Neuronal stem cell (in vitro differentiated cells): Measurements from ENCODE around the gene AACS.
"Not testable (repeated sequence)": the region's sequence is repeated elsewhere in the genome, so short reads cannot be mapped to it uniquely, and the experiment has no call there.

Experiments used
- DNase-seq: peaks from one replicate; pipeline ENCODE4 v3.0.0-alpha.2; 2013; ENCODE audit warnings: low spot score
- H2AFZ ChIP-seq: one replicate; pipeline ENCODE4 v1.6.1; 2013; ENCODE audit warnings: mild to moderate bottlenecking, low read length, inconsistent platforms
- H2AK5ac ChIP-seq: 2 replicates; pipeline ENCODE4 v1.6.1; 2013; ENCODE audit warnings: low read depth, mild to moderate bottlenecking, inconsistent platforms, low read length, moderate library complexity, mixed read lengths
- H2BK120ac ChIP-seq: 2 replicates; pipeline ENCODE4 v1.6.1; 2013; ENCODE audit warnings: low read depth, mild to moderate bottlenecking, inconsistent platforms, low read length, moderate library complexity, mixed read lengths
- H2BK12ac ChIP-seq: one replicate; pipeline ENCODE4 v1.6.1; 2013; ENCODE audit warnings: low read length, inconsistent platforms
- H2BK15ac ChIP-seq: 2 replicates; pipeline ENCODE4 v1.6.1; 2013; ENCODE audit warnings: mild to moderate bottlenecking, low read length, inconsistent platforms, mixed read lengths
- H2BK5ac ChIP-seq: one replicate; pipeline ENCODE4 v1.6.1; 2013; ENCODE audit warnings: inconsistent platforms, mild to moderate bottlenecking, low read length, moderate library complexity
- H3K14ac ChIP-seq: one replicate; pipeline ENCODE4 v1.6.1; 2013; ENCODE audit warnings: low read length, inconsistent platforms
- H3K18ac ChIP-seq: 2 replicates; pipeline ENCODE4 v1.6.1; 2013; ENCODE audit warnings: low read length, inconsistent platforms
- H3K23ac ChIP-seq: 2 replicates; pipeline ENCODE4 v1.6.1; 2013; ENCODE audit warnings: low read depth, mild to moderate bottlenecking, mixed read lengths, low read length, inconsistent platforms; ENCODE audit not compliant: poor library complexity
- H3K27ac ChIP-seq: replicated peaks from 3 replicates; pipeline ENCODE4 v1.5.1; 2013; ENCODE audit warnings: low read length, inconsistent platforms
- H3K27me3 ChIP-seq, 3 experiments: 2 replicates each; pipeline ENCODE4 v1.6.1; 2013; ENCODE audit warnings: low read length in 3 of 3, mild to moderate bottlenecking in 2 of 3, inconsistent platforms in 1 of 3, low read depth in 1 of 3, mixed read lengths in 1 of 3, moderate library complexity in 1 of 3; ENCODE audit not compliant: control insufficient read depth in 3 of 3, insufficient read depth in 3 of 3
- H3K36me3 ChIP-seq, 2 donors: replicated peaks in 1 of 2; 2 replicates each; pipeline ENCODE4 v1.6.1; 2013; ENCODE audit warnings: low read length in 2 of 2; ENCODE audit not compliant: control insufficient read depth in 2 of 2, insufficient read depth in 2 of 2
- H3K4ac ChIP-seq: 2 replicates; pipeline ENCODE4 v1.6.1; 2013; ENCODE audit warnings: inconsistent platforms, mild to moderate bottlenecking, low read length, moderate library complexity
- H3K4me1 ChIP-seq, 2 donors: 1 replicate in 1 of 2; 2 replicates in 1 of 2; pipeline ENCODE4 v1.6.1; 2013; ENCODE audit warnings: low read length in 2 of 2, low read depth in 1 of 2; ENCODE audit not compliant: control insufficient read depth in 2 of 2, insufficient read depth in 1 of 2
- H3K4me2 ChIP-seq: one replicate; pipeline ENCODE4 v1.6.1; 2013; ENCODE audit warnings: mild to moderate bottlenecking, low read length, inconsistent platforms; ENCODE audit not compliant: insufficient read depth, poor library complexity, severe bottlenecking
- H3K4me3 ChIP-seq, 2 donors: 2 replicates each; pipeline ENCODE4 v1.5.1; 2013; ENCODE audit warnings: low read length in 2 of 2, mild to moderate bottlenecking in 2 of 2, inconsistent platforms in 1 of 2, moderate library complexity in 1 of 2
- H3K79me1 ChIP-seq: one replicate; pipeline ENCODE4 v1.6.1; 2013; ENCODE audit warnings: low read depth, mild to moderate bottlenecking, inconsistent platforms, low read length, moderate library complexity
- H3K9ac ChIP-seq: one replicate; pipeline ENCODE4 v1.6.1; 2013; ENCODE audit warnings: mild to moderate bottlenecking, low read depth, low read length, inconsistent platforms; ENCODE audit not compliant: poor library complexity
- H3K9me3 ChIP-seq, 2 donors: replicated peaks in 1 of 2; 2 replicates each; pipeline versions ENCODE3 to v1.6.1; 2013; ENCODE audit warnings: low read length in 2 of 2, mild to moderate bottlenecking in 2 of 2, inconsistent platforms in 1 of 2, low read depth in 1 of 2, mixed read lengths in 1 of 2, moderate library complexity in 1 of 2; ENCODE audit not compliant: control insufficient read depth in 2 of 2, insufficient read depth in 1 of 2
- H4K8ac ChIP-seq: one replicate; pipeline ENCODE4 v1.6.1; 2013; ENCODE audit warnings: low read depth, mild to moderate bottlenecking, inconsistent platforms, low read length, moderate library complexity
- H4K91ac ChIP-seq: one replicate; pipeline ENCODE4 v1.6.1; 2013; ENCODE audit warnings: low read length, low read depth, mild to moderate bottlenecking, inconsistent platforms; ENCODE audit not compliant: poor library complexity
- WGBS, 2 donors: extraction: QIAGEN DNeasy Blood & Tissue Kit; methylation state at CpG; one replicate each; pipeline ENCODE4 v1.1.7; 2013; ENCODE audit warnings: missing lambda C conversion rate in 2 of 2, mixed read lengths in 1 of 2; ENCODE audit not compliant: insufficient read length in 2 of 2, insufficient replicate concordance in 1 of 2; ENCODE audit errors: extremely low coverage in 2 of 2; 5-methylcytosine and 5-hydroxymethylcytosine counted together

Gene AACS

DNA sequence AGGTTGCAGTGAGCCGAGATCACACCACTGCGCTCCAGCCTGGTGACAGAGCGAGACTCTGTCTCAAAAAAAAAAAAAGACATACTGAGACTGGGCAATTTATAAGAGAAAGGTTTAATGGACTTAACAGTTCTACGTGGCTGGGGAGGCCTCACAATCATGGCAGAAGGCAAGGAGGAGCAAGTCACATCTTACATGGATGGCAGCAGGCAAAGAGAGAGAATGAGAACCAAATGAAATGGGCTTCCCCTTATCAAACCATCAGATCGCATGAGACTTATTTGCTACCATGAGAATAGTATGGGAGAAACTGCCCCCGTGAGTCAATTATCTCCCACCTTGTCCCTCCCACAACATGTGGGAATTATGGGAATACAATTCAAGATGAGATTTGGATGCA, 47.4 kb downstream of the AACS start:
- not testable (repeated sequence) for H2BK15ac ChIP-seq, H2AK5ac ChIP-seq, H2AFZ ChIP-seq, H3K27me3 ChIP-seq, DNase-seq, H3K27ac ChIP-seq, H3K9ac ChIP-seq, H3K14ac ChIP-seq, H3K4me2 ChIP-seq, H3K4ac ChIP-seq, H4K8ac ChIP-seq, H3K23ac ChIP-seq, H2BK12ac ChIP-seq, H3K18ac ChIP-seq, H3K4me3 ChIP-seq, H2BK5ac ChIP-seq, H3K4me1 ChIP-seq, H3K79me1 ChIP-seq, H4K91ac ChIP-seq, H2BK120ac ChIP-seq, H3K9me3 ChIP-seq
- no CpG with 5 or more reads among the region's 6 CpGs for WGBS, 2 donors
- H3K36me3 ChIP-seq = peaks cover 18 to 44% of the 10 kb centered on the region in 2 donors

GRCh38 chr12:125113263-125113662, 48.0 kb downstream of the AACS start:
- no CpG with 5 or more reads among the region's 8 CpGs for WGBS, 2 donors
- Histone ChIP-seq H3K14ac (no peak overlapping the region), H2AK5ac (no peak overlapping the region), H2BK5ac (no peak overlapping the region), H3K4me1 (peaks cover 0 to 2% of the 10 kb centered on the region in 2 donors), H3K36me3 (peaks cover 20 to 44% of the 10 kb centered on the region in 2 donors), H3K4me3 (no peak overlapping the region), H2BK120ac (no peak overlapping the region), H2BK15ac (no peak overlapping the region), H4K8ac (no peak overlapping the region), H2BK12ac (no peak overlapping the region), H2AFZ (no peak overlapping the region), H3K27me3 (no peaks in the 10 kb centered on the region), H3K23ac (no peak overlapping the region), H3K4me2 (no peak overlapping the region), H3K4ac (no peak overlapping the region), H4K91ac (no peak overlapping the region), H3K9me3 (no peaks in the 10 kb centered on the region), H3K79me1 (no peaks in the 10 kb centered on the region), H3K9ac (no peak overlapping the region), H3K27ac (no peak overlapping the region), H3K18ac (no peak overlapping the region)
- DNase-seq = no peak

DNA sequence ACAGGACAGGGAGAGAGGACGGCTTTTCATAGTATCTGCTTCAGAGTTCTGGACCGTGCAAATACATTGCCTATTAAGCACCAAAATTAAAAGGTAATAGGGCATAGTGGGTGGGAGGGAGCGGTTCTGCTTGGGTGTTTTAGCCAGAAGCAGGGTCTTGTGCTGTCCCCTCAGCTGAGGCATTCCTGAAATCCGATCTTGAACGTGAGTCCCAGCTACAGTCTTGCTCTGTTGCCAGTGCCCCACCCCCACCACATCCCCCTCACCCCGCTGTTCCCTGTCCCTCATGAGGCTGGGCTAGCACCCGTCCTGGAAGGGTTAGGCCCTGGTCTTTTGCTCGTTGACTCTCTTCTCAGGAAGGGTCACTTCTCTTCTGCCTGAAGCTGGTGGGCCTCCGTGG, 48.6 kb downstream of the AACS start:
- Histone ChIP-seq H3K4me2 (no peak overlapping the region), H3K4ac (no peak overlapping the region), H3K18ac (no peak overlapping the region), H3K9me3 (peaks cover 0 to 2% of the 10 kb centered on the region in 2 donors), H3K23ac (no peak overlapping the region), H4K91ac (no peak overlapping the region), H2AFZ (no peak overlapping the region), H2AK5ac (no peak overlapping the region), H3K36me3 (peaks cover 25 to 47% of the 10 kb centered on the region in 2 donors), H2BK15ac (no peak overlapping the region), H4K8ac (no peak overlapping the region), H3K27ac (no peak overlapping the region), H3K27me3 (no peaks in the 10 kb centered on the region), H2BK12ac (no peak overlapping the region), H3K9ac (no peak overlapping the region), H3K79me1 (no peaks in the 10 kb centered on the region), H3K4me3 (no peak overlapping the region), H2BK120ac (no peak overlapping the region), H3K14ac (no peak overlapping the region), H3K4me1 (peaks cover 0 to 2% of the 10 kb centered on the region in 2 donors), H2BK5ac (no peak overlapping the region)
- no peak for DNase-seq
- no CpG with 5 or more reads among the region's 9 CpGs for WGBS, 2 donors

GRCh38 chr12:125114365-125115141, 49.3 kb downstream of the AACS start:
- H3K4me1 ChIP-seq = peaks cover 0 to 2% of the 10 kb centered on the region in 2 donors
- no peak overlapping the region for H3K23ac ChIP-seq
- H3K79me1 ChIP-seq = no peaks in the 10 kb centered on the region
- WGBS, 2 donors = no CpG with 5 or more reads among the region's 40 CpGs
- no peak overlapping the region for H4K8ac ChIP-seq
- no peak overlapping the region for H4K91ac ChIP-seq
- no peak overlapping the region for H2BK120ac ChIP-seq
- no peak for DNase-seq
- no peak overlapping the region for H3K4me2 ChIP-seq
- H2BK12ac ChIP-seq = no peak overlapping the region
- no peak overlapping the region for H3K9ac ChIP-seq
- H3K36me3 ChIP-seq = peaks cover 29 to 46% of the 10 kb centered on the region in 2 donors
- H2AK5ac ChIP-seq = no peak overlapping the region
- H3K27me3 ChIP-seq = no peaks in the 10 kb centered on the region
- no peak overlapping the region for H2BK5ac ChIP-seq
- H3K4ac ChIP-seq = no peak overlapping the region
- peaks cover 0 to 2% of the 10 kb centered on the region in 2 donors for H3K9me3 ChIP-seq
- no peak overlapping the region for H2AFZ ChIP-seq
- H2BK15ac ChIP-seq = no peak overlapping the region
- H3K4me3 ChIP-seq = no peak overlapping the region
- peak overlapping the region; percentile 42 for H3K18ac ChIP-seq
- H3K14ac ChIP-seq = no peak overlapping the region
- no peak overlapping the region for H3K27ac ChIP-seq
